H1 (cell line): ENCODE measurements around the gene SIGLEC11. TPM values are rescaled to one million over a fixed set of nuclear protein-coding genes. Genes with fewer than 3 reads are reported as not detected.

Source experiments
- CREB1 ChIP-seq: IDR thresholded peaks from 2 replicates; pipeline ENCODE4 v1.6.1; 2012; ENCODE audit warnings: inconsistent platforms
- E2F6 ChIP-seq: IDR thresholded peaks from 2 replicates; pipeline ENCODE4 v1.6.1; 2012; ENCODE audit warnings: inconsistent platforms
- HDAC2 ChIP-seq, 2 experiments: fragments of 300-600 bp in 1 of 2; sonication (generic) in 1 of 2; IDR thresholded peaks; 2 replicates each; pipeline ENCODE4 v1.6.1; 2011 to 2012; ENCODE audit warnings: low read depth in 2 of 2, low read length in 2 of 2, mild to moderate bottlenecking in 2 of 2, moderate library complexity in 2 of 2, borderline replicate concordance in 1 of 2, inconsistent platforms in 1 of 2
- NRF1 ChIP-seq: IDR thresholded peaks from 2 replicates; pipeline ENCODE4 v1.6.1; 2011; ENCODE audit warnings: mild to moderate bottlenecking, low read depth, low read length, improper control_type of control experiment
- RAD21 ChIP-seq, 2 experiments: IDR thresholded peaks in 1 of 2; conservative IDR thresholded peaks in 1 of 2; 2 replicates each; pipeline ENCODE4 v1.6.1; 2011; ENCODE audit warnings: low read depth in 2 of 2, low read length in 2 of 2, improper control_type of control experiment in 1 of 2, inconsistent platforms in 1 of 2, mild to moderate bottlenecking in 1 of 2, moderate library complexity in 1 of 2
- RBBP5 ChIP-seq: IDR thresholded peaks from 2 replicates; pipeline ENCODE4 v1.7.1; 2012; ENCODE audit warnings: low read depth, mild to moderate bottlenecking, inconsistent platforms, low read length, moderate library complexity, borderline replicate concordance
- polyA plus RNA-seq, 7 experiments: library from polyadenylated mRNA; depleted of rRNA in 3 of 7; stranded (reverse) in 5 of 7; unstranded in 2 of 7; fragments of >200 nt in 5 of 7; fragments of 200-250 nt in 2 of 7; gene quantifications; 1 replicate in 5 of 7; 2 replicates in 1 of 7; 4 replicates in 1 of 7; pipeline versions ENCODE4 v1.2.1 to v1.2.3, GENCODE V29; 2011 to 2013; ENCODE audit warnings: missing spikeins in 2 of 7, mixed read lengths in 2 of 7
- total RNA-seq: library from RNA; stranded (reverse); fragmentation: NEBNext Ultra II Directional; extraction: Animal tissue kit (Norgen Biotek cat#: 25700); gene quantifications from 2 replicates; pipeline ENCODE4 v1.2.1, GENCODE V29; 2021
- TF ChIP-seq, protein P1 (sequence below): fragments of 300-600 bp; sonication (generic); IDR thresholded peaks from 2 replicates; pipeline ENCODE4 v1.7.1; 2012; ENCODE audit warnings: low read length, moderate library complexity, mild to moderate bottlenecking, inconsistent platforms; ENCODE audit not compliant: insufficient replicate concordance
- TF ChIP-seq, protein P2 (sequence below): IDR thresholded peaks from 2 replicates; pipeline ENCODE4 v1.6.1; 2011; ENCODE audit warnings: low read length, improper control_type of control experiment

Gene SIGLEC11
- total and polyA plus RNA-seq, 2 of the 8 experiments (the other 6 are each of a cell fraction or from before 2014, with no cell fraction given): 0.18 TPM; not detected in 1

GRCh38 chr19:49926515-49926914 lies 34.5 kb downstream of the SIGLEC11 start (continued):
- TF ChIP-seq, protein P1, sequence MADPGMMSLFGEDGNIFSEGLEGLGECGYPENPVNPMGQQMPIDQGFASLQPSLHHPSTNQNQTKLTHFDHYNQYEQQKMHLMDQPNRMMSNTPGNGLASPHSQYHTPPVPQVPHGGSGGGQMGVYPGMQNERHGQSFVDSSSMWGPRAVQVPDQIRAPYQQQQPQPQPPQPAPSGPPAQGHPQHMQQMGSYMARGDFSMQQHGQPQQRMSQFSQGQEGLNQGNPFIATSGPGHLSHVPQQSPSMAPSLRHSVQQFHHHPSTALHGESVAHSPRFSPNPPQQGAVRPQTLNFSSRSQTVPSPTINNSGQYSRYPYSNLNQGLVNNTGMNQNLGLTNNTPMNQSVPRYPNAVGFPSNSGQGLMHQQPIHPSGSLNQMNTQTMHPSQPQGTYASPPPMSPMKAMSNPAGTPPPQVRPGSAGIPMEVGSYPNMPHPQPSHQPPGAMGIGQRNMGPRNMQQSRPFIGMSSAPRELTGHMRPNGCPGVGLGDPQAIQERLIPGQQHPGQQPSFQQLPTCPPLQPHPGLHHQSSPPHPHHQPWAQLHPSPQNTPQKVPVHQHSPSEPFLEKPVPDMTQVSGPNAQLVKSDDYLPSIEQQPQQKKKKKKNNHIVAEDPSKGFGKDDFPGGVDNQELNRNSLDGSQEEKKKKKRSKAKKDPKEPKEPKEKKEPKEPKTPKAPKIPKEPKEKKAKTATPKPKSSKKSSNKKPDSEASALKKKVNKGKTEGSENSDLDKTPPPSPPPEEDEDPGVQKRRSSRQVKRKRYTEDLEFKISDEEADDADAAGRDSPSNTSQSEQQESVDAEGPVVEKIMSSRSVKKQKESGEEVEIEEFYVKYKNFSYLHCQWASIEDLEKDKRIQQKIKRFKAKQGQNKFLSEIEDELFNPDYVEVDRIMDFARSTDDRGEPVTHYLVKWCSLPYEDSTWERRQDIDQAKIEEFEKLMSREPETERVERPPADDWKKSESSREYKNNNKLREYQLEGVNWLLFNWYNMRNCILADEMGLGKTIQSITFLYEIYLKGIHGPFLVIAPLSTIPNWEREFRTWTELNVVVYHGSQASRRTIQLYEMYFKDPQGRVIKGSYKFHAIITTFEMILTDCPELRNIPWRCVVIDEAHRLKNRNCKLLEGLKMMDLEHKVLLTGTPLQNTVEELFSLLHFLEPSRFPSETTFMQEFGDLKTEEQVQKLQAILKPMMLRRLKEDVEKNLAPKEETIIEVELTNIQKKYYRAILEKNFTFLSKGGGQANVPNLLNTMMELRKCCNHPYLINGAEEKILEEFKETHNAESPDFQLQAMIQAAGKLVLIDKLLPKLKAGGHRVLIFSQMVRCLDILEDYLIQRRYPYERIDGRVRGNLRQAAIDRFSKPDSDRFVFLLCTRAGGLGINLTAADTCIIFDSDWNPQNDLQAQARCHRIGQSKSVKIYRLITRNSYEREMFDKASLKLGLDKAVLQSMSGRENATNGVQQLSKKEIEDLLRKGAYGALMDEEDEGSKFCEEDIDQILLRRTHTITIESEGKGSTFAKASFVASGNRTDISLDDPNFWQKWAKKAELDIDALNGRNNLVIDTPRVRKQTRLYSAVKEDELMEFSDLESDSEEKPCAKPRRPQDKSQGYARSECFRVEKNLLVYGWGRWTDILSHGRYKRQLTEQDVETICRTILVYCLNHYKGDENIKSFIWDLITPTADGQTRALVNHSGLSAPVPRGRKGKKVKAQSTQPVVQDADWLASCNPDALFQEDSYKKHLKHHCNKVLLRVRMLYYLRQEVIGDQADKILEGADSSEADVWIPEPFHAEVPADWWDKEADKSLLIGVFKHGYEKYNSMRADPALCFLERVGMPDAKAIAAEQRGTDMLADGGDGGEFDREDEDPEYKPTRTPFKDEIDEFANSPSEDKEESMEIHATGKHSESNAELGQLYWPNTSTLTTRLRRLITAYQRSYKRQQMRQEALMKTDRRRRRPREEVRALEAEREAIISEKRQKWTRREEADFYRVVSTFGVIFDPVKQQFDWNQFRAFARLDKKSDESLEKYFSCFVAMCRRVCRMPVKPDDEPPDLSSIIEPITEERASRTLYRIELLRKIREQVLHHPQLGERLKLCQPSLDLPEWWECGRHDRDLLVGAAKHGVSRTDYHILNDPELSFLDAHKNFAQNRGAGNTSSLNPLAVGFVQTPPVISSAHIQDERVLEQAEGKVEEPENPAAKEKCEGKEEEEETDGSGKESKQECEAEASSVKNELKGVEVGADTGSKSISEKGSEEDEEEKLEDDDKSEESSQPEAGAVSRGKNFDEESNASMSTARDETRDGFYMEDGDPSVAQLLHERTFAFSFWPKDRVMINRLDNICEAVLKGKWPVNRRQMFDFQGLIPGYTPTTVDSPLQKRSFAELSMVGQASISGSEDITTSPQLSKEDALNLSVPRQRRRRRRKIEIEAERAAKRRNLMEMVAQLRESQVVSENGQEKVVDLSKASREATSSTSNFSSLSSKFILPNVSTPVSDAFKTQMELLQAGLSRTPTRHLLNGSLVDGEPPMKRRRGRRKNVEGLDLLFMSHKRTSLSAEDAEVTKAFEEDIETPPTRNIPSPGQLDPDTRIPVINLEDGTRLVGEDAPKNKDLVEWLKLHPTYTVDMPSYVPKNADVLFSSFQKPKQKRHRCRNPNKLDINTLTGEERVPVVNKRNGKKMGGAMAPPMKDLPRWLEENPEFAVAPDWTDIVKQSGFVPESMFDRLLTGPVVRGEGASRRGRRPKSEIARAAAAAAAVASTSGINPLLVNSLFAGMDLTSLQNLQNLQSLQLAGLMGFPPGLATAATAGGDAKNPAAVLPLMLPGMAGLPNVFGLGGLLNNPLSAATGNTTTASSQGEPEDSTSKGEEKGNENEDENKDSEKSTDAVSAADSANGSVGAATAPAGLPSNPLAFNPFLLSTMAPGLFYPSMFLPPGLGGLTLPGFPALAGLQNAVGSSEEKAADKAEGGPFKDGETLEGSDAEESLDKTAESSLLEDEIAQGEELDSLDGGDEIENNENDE: no peak
- TF ChIP-seq RAD21 (IDR thresholded peaks at IDR 0.05 in 1 of 2, conservative IDR thresholded peaks at IDR 0.05 in 1 of 2; ENCODE audit: low read depth in 2 of 2, low read length in 2 of 2) (no peak), RBBP5 (no peak), HDAC2 (IDR thresholded peaks at IDR 0.05; ENCODE audit: borderline replicate concordance in 1 of 2, low read depth in 2 of 2, low read length in 2 of 2) (no peak), NRF1 (no peak), CREB1 (no peak), E2F6 (no peak)
- TF ChIP-seq, protein P2, sequence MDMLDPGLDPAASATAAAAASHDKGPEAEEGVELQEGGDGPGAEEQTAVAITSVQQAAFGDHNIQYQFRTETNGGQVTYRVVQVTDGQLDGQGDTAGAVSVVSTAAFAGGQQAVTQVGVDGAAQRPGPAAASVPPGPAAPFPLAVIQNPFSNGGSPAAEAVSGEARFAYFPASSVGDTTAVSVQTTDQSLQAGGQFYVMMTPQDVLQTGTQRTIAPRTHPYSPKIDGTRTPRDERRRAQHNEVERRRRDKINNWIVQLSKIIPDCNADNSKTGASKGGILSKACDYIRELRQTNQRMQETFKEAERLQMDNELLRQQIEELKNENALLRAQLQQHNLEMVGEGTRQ: no peak
